ENCODE measurements around the gene ADAP1. TPM values are rescaled to one million over a fixed set of nuclear protein-coding genes. Genes with fewer than 3 reads are reported as not detected.

ADAP1 gene
- polyA plus RNA-seq, 3 donors = 9.9 to 20.8 (median 15.4) TPM

DNA sequence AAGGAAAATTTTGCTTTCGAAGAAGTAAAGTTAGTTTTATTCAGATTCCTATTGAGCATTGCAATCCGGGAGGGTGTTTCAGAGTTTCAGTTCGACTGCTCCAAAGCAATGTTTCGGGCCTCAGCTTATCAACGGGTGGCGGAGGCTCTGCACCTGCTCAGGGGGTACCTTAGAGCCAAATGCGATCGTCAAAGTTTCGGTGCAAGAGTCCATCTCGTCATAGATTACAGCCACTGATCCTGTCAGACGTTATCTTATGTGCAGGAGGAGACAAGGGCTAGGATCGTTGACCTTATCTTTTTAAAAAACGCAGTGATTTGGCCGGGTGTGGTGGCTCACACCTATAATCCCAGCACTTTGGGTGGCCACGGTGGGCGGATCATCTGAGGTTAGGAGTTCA, 24.7 kb upstream of the ADAP1 start:
- DNase-seq (ENCODE audit: extremely low read depth in 1 of 11, low read depth in 9 of 11, low spot score in 4 of 11) = no peak

GRCh38 chr7:978416-979091, 24.1 kb upstream of the ADAP1 start:
- no peak for DNase-seq (ENCODE audit: extremely low read depth in 1 of 11, low read depth in 9 of 11, low spot score in 4 of 11)

DNA sequence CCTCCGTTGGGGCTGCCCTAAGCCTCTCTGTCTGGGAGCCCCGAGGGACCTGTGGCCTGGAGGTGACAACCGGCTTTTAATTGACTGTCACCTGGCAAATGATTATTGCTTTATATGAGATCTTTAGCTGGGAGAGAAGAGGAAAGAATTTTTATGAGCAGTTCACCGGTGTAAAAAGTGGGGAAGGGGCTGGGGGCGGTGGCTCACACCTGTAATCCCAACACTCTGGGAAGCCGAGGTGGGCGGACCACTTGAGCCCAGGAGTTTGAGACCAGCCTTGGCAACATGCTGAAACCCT, 23.5 kb upstream of the ADAP1 start:
- no peak for DNase-seq (ENCODE audit: extremely low read depth in 1 of 11, low read depth in 9 of 11, low spot score in 4 of 11)

- peak in 6 of 11 donors; percentile 56 to 89 (median 75) for DNase-seq (ENCODE audit: extremely low read depth in 1 of 11, low read depth in 9 of 11, low spot score in 4 of 11)
Measured at GRCh38 chr7:977326-978048, 23.0 kb upstream of the ADAP1 start.

DNA sequence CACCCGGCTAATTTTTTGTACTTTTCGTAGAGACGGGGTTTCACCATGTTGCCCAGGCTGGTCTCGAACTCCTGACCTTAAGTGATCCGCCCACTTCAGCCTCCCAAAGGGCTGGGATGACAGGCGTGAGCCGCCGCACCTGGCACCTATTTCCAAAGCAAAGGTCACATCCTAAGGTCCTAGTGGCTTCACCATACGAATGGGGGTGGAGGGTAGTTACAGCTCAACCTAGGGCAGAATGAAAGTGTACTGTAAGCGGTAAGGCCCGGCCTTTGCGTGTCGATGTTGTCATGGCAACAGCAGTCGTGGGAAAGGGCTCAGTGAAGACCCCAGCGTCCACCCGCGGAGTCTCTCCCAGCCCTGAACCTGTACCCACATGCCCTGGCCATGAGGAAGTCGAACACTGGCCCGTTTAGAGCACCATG, 22.4 kb upstream of the ADAP1 start:
- no peak for DNase-seq (ENCODE audit: extremely low read depth in 1 of 11, low read depth in 9 of 11, low spot score in 4 of 11)

GRCh38 chr7:975702-976473, 21.4 kb upstream of the ADAP1 start:
- no peak for DNase-seq (ENCODE audit: extremely low read depth in 1 of 11, low read depth in 9 of 11, low spot score in 4 of 11)

- peak in 10 of 11 donors; percentile 57 to 85 (median 78) for DNase-seq (ENCODE audit: extremely low read depth in 1 of 11, low read depth in 9 of 11, low spot score in 4 of 11)
Measured at GRCh38 chr7:974820-975681, 20.6 kb upstream of the ADAP1 start, which contains the start of gene COX19. Gene COX19, minus strand, starts transcription at chr7:975549. Its CDS starts 40 bp downstream, at chr7:975509.

DNA sequence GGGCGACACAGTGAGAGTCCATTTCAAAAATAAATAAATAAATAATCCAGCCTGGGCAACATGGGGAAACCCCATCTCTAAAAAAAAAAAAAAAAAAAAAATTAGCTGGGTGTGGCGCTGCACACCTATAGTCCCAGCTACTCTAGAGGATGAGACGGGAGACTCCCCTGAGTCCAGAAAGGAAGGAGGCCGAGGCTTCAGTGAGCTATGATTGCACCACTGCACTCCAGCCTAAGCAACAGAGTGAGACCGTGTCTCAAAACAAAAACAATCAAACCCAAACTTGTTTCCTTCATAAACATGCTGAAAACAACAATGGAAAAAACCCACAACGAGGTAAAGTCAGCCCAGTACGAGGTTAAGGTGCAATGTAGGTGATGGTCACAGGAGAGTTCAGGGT, 19.7 kb upstream of the ADAP1 start:
- DNase-seq (ENCODE audit: extremely low read depth in 1 of 11, low read depth in 9 of 11, low spot score in 4 of 11) = no peak

DNA sequence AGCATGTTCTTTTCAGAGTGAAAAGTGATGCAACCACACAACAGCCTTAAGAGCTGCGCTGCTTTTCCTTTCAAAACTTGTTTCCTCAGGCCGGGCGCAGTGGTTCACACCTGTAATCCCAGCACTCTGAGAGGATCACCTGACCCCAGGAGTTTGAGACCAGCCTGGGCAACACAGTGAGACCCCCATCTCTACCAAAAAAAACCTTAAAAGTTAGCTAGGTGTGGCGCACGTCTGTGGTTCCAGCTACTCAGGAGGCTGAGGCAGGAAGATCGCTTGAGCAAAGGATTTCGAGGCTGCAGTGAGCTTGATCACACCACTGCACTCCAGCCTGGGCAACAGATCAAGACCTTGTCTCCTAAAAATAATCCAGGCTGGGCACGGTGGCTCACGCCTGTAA, 18.8 kb upstream of the ADAP1 start:
- DNase-seq (ENCODE audit: extremely low read depth in 1 of 11, low read depth in 9 of 11, low spot score in 4 of 11) = no peak

DNA sequence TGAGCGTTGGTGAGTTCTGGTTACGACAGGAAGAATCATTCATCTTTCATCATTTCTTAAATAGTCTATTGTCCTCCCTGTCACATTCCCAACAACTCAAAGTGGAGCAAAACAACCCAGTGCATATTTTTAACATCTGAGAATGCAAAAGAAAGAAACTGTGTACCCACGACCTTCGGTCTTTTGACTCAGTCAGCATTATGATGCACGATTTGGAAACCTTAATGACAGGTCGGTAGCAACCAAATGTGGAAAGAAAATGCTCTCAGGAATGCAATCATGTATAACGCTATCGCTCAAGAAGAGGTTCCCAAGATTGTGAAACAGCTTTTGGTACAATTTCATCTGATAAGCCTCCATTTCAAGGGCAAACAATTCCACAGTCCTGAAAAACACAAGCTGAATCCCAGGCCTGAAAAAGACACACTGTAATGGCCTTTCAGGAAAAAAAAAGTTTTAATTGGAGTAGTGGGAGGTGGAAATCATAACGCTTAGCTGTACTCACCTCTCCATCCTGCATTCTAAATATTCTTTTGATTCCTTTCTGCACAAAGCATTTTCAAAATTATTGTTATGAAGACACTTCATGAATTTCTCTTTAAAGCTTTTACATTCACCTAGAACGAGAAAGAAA, 18.3 kb upstream of the ADAP1 start:
- DNase-seq (ENCODE audit: extremely low read depth in 1 of 11, low read depth in 9 of 11, low spot score in 4 of 11) = no peak

GRCh38 chr7:972110-972509, 17.6 kb upstream of the ADAP1 start:
- DNase-seq (ENCODE audit: extremely low read depth in 1 of 11, low read depth in 9 of 11, low spot score in 4 of 11) = no peak

- DNase-seq (ENCODE audit: extremely low read depth in 1 of 11, low read depth in 9 of 11, low spot score in 4 of 11) = no peak
Measured at GRCh38 chr7:970744-971143, 16.3 kb upstream of the ADAP1 start.

GRCh38 chr7:969403-969802, 14.9 kb upstream of the ADAP1 start:
- DNase-seq (ENCODE audit: extremely low read depth in 1 of 11, low read depth in 9 of 11, low spot score in 4 of 11) = no peak

GRCh38 chr7:968205-969105, 14.0 kb upstream of the ADAP1 start:
- DNase-seq (ENCODE audit: extremely low read depth in 1 of 11, low read depth in 9 of 11, low spot score in 4 of 11) = no peak

DNA sequence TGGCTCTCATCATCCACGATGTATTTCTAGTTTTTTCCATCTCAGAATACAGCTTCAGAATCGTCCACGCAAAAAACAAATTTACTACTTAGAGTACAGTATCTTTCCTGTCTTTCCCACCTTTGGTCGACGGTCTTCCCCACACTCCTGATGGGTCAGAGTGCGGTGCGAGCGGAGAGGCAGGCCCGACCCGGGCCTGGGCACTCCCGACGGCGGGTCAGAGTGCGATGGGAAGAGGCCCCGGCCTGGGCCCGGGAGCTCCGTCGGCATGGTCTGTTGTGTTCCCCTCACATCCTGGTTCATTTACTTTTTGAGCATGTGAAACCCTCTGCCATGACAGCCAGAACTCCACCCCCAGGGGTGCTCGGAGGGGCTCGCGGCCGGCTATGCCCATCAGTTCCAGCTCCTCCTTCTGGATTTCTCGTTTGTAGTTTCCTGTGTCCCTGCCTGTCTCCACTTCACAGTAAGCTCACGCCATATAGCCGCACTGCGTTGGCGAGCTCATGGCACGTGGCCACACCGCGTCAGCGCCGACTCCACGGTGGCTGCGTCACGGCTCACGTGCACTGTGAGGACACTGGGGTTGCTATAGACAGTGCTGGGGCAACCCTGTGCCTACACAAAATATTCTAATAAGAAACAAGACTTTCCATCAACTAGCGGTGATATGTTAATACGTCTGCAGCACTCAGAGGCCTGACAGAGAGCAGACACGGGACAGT, 13.0 kb upstream of the ADAP1 start:
- DNase-seq (ENCODE audit: extremely low read depth in 1 of 11, low read depth in 9 of 11, low spot score in 4 of 11) = no peak

DNA sequence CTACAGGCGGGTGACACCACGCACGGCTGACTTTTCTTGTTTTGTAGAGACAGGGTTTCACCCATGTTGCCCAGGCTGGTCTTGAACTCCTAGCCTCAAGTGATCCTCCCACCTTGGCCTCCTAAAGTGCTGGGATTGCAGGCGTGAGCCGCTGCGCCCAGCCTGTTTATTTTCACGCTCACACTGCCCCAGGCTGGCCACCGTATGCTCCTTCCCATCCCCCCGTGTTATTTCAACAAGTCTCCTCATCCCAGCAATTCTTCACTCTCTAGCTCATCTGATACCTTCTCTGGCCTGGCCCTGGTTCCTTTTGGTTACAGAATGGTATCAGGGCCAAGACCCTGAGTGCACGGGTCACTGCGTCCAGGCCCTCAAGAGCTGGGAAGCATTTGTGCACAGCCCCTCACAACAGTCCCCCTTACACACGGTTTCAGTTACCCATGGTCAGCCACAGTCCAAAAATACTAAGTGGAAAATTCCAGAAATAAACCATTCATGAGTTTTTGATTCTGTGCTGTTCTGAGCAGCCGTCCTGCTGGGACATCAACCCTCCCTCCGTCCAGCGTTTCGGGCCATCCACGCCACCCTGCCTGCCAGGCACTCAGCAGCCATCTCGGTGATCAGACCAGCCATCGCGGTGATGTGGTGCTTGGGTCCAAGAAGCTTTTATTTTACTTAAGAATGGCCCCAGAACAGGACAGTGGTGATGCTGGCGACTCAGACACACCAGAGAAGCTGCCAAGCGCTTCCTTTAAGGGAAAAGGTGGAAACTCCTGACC, 12.0 kb upstream of the ADAP1 start:
- DNase-seq (ENCODE audit: extremely low read depth in 1 of 11, low read depth in 9 of 11, low spot score in 4 of 11) = no peak
